Activated T-helper 17 cell treated with anti-CD3 and anti-CD28 coated beads, Interleukin-2, amount 50 U/mL, for 72 hours (primary cell): Measurements from ENCODE around the gene JAML. TPM values are rescaled to one million over a fixed set of nuclear protein-coding genes. Genes with fewer than 3 reads are reported as not detected.

ENCODE experiments used
- ATAC-seq: fragments of 150-1000 bp; cut with Tn5 transposase; replicated peaks from 2 replicates; pipeline ENCODE4 v1.10.0; 2021; ENCODE audit warnings: mild to moderate bottlenecking, moderate library complexity
- H3K27ac Mint-ChIP-seq: one replicate; pipeline ENCODE4 v1.8.0; 2022; ENCODE audit warnings: mixed read lengths
- H3K27me3 Mint-ChIP-seq: one replicate; pipeline ENCODE4 v1.8.0; 2022; ENCODE audit warnings: mixed read lengths
- H3K36me3 Mint-ChIP-seq: one replicate; pipeline ENCODE4 v1.8.0; 2022; ENCODE audit warnings: low read depth, mild to moderate bottlenecking, mixed read lengths
- H3K4me1 Mint-ChIP-seq: one replicate; pipeline ENCODE4 v1.8.0; 2022; ENCODE audit warnings: mixed read lengths
- H3K4me3 Mint-ChIP-seq: one replicate; pipeline ENCODE4 v1.8.0; 2022; ENCODE audit warnings: mild to moderate bottlenecking, mixed read lengths
- H3K9me3 Mint-ChIP-seq: one replicate; pipeline ENCODE4 v1.8.0; 2022; ENCODE audit warnings: mixed read lengths
- total RNA-seq, 2 donors: library from RNA; stranded (reverse); gene quantifications; one replicate each; pipeline ENCODE4 v1.2.3, GENCODE V29; 2022

JAML gene
- total RNA-seq, 2 donors from 2014 or later: 74.0 to 276 TPM

GRCh38 chr11:118247041-118247440 lies 22.2 kb upstream of the JAML start:
- peak; percentile 69 for ATAC-seq
- peaks cover 64% of the 10 kb centered on the region for H3K36me3 Mint-ChIP-seq
- peak overlapping the region; percentile 99 for H3K27ac Mint-ChIP-seq
- H3K9me3 Mint-ChIP-seq: peaks cover 4% of the 10 kb centered on the region
- H3K27me3 Mint-ChIP-seq: no peaks in the 10 kb centered on the region
- peak overlapping the region; percentile 92 for H3K4me3 Mint-ChIP-seq
- H3K4me1 Mint-ChIP-seq: peaks cover 52% of the 10 kb centered on the region

- peaks cover 67% of the 10 kb centered on the region for H3K36me3 Mint-ChIP-seq
- H3K9me3 Mint-ChIP-seq: peaks cover 4% of the 10 kb centered on the region
- H3K27me3 Mint-ChIP-seq: no peaks in the 10 kb centered on the region
- peak overlapping the region; percentile 92 for H3K4me3 Mint-ChIP-seq
- H3K4me1 Mint-ChIP-seq: peaks cover 60% of the 10 kb centered on the region
- H3K27ac Mint-ChIP-seq: peak overlapping the region; percentile 99
- peak; percentile 6 for ATAC-seq
Observed at GRCh38 chr11:118245936-118246562, 21.2 kb upstream of the JAML start.

- ATAC-seq: peak; percentile 23
- H3K36me3 Mint-ChIP-seq: peaks cover 75% of the 10 kb centered on the region
- H3K4me3 Mint-ChIP-seq: peak overlapping the region; percentile 92
Observed at GRCh38 chr11:118243993-118244762, 19.4 kb upstream of the JAML start.

GRCh38 chr11:118243161-118243560 lies 18.4 kb upstream of the JAML start:
- Mint-ChIP-seq H3K4me3 (peak overlapping the region; percentile 92), H3K4me1 (peaks cover 68% of the 10 kb centered on the region), H3K36me3 (peaks cover 86% of the 10 kb centered on the region), H3K27me3 (no peaks in the 10 kb centered on the region), H3K9me3 (peaks cover 4% of the 10 kb centered on the region), H3K27ac (peak overlapping the region; percentile 99)
- ATAC-seq: no peak

More at GRCh38 chr11:118243993-118244762, 19.4 kb upstream of the JAML start:
- Mint-ChIP-seq H3K27me3 (no peaks in the 10 kb centered on the region), H3K27ac (peak overlapping the region; percentile 99), H3K4me1 (peaks cover 60% of the 10 kb centered on the region), H3K9me3 (peaks cover 4% of the 10 kb centered on the region)

GRCh38 chr11:118241764-118242098 lies 16.9 kb upstream of the JAML start:
- Mint-ChIP-seq H3K9me3 (no peaks in the 10 kb centered on the region), H3K27me3 (no peaks in the 10 kb centered on the region), H3K4me1 (peaks cover 56% of the 10 kb centered on the region), H3K36me3 (peaks cover 90% of the 10 kb centered on the region), H3K4me3 (peak overlapping the region; percentile 92), H3K27ac (peak overlapping the region; percentile 99)
- ATAC-seq: peak; percentile 3

GRCh38 chr11:118240999-118241763 lies 16.4 kb upstream of the JAML start:
- ATAC-seq: peak; percentile 81
- no peaks in the 10 kb centered on the region for H3K27me3 Mint-ChIP-seq
- H3K4me1 Mint-ChIP-seq: peaks cover 53% of the 10 kb centered on the region
- peak overlapping the region; percentile 99 for H3K27ac Mint-ChIP-seq
- no peaks in the 10 kb centered on the region for H3K9me3 Mint-ChIP-seq
- H3K36me3 Mint-ChIP-seq: peaks cover 94% of the 10 kb centered on the region
- peak overlapping the region; percentile 92 for H3K4me3 Mint-ChIP-seq

- Mint-ChIP-seq H3K4me3 (peak overlapping the region; percentile 92), H3K27me3 (no peaks in the 10 kb centered on the region), H3K27ac (peak overlapping the region; percentile 99), H3K9me3 (no peaks in the 10 kb centered on the region), H3K36me3 (peaks cover 89% of the 10 kb centered on the region), H3K4me1 (peaks cover 49% of the 10 kb centered on the region)
- no peak for ATAC-seq
Observed at GRCh38 chr11:118239509-118240205, 14.8 kb upstream of the JAML start.

- peaks cover 81% of the 10 kb centered on the region for H3K36me3 Mint-ChIP-seq
- no peaks in the 10 kb centered on the region for H3K9me3 Mint-ChIP-seq
- peak overlapping the region; percentile 99 for H3K27ac Mint-ChIP-seq
- H3K4me3 Mint-ChIP-seq: peak overlapping the region; percentile 92
- peaks cover 48% of the 10 kb centered on the region for H3K4me1 Mint-ChIP-seq
- peak; percentile 52 for ATAC-seq
- H3K27me3 Mint-ChIP-seq: no peaks in the 10 kb centered on the region
Observed at GRCh38 chr11:118238929-118239328, 14.1 kb upstream of the JAML start.

GRCh38 chr11:118238421-118238820 lies 13.6 kb upstream of the JAML start:
- H3K9me3 Mint-ChIP-seq: no peaks in the 10 kb centered on the region
- ATAC-seq: no peak

GRCh38 chr11:118236170-118236569 lies 11.4 kb upstream of the JAML start:
- no peaks in the 10 kb centered on the region for H3K27me3 Mint-ChIP-seq
- peaks cover 25% of the 10 kb centered on the region for H3K4me1 Mint-ChIP-seq
- peak overlapping the region; percentile 92 for H3K4me3 Mint-ChIP-seq
- peak overlapping the region; percentile 58 for H3K27ac Mint-ChIP-seq
- H3K9me3 Mint-ChIP-seq: no peaks in the 10 kb centered on the region
- peaks cover 54% of the 10 kb centered on the region for H3K36me3 Mint-ChIP-seq
- ATAC-seq: no peak

More at GRCh38 chr11:118238421-118238820, 13.6 kb upstream of the JAML start:
- peak overlapping the region; percentile 92 for H3K4me3 Mint-ChIP-seq
- peaks cover 46% of the 10 kb centered on the region for H3K4me1 Mint-ChIP-seq
- H3K27me3 Mint-ChIP-seq: no peaks in the 10 kb centered on the region
- H3K27ac Mint-ChIP-seq: peak overlapping the region; percentile 99
- H3K36me3 Mint-ChIP-seq: peaks cover 77% of the 10 kb centered on the region

- Mint-ChIP-seq H3K36me3 (peaks cover 41% of the 10 kb centered on the region), H3K27ac (no peak overlapping the region), H3K4me3 (no peak overlapping the region), H3K9me3 (no peaks in the 10 kb centered on the region), H3K27me3 (no peaks in the 10 kb centered on the region), H3K4me1 (peaks cover 25% of the 10 kb centered on the region)
- ATAC-seq: no peak
Observed at GRCh38 chr11:118234833-118235232, 10.0 kb upstream of the JAML start.

GRCh38 chr11:118233850-118234249 lies 9.0 kb upstream of the JAML start:
- peaks cover 29% of the 10 kb centered on the region for H3K4me1 Mint-ChIP-seq
- no peak for ATAC-seq
- H3K27me3 Mint-ChIP-seq: no peaks in the 10 kb centered on the region
- peaks cover 31% of the 10 kb centered on the region for H3K36me3 Mint-ChIP-seq
- no peaks in the 10 kb centered on the region for H3K9me3 Mint-ChIP-seq
- no peak overlapping the region for H3K4me3 Mint-ChIP-seq
- no peak overlapping the region for H3K27ac Mint-ChIP-seq

- H3K27ac Mint-ChIP-seq: no peak overlapping the region
Observed at GRCh38 chr11:118233377-118233776, 8.6 kb upstream of the JAML start.

GRCh38 chr11:118232659-118233058 lies 7.8 kb upstream of the JAML start:
- Mint-ChIP-seq H3K4me1 (peaks cover 27% of the 10 kb centered on the region), H3K9me3 (no peaks in the 10 kb centered on the region), H3K36me3 (peaks cover 19% of the 10 kb centered on the region), H3K27ac (no peak overlapping the region), H3K4me3 (no peak overlapping the region), H3K27me3 (no peaks in the 10 kb centered on the region)
- peak; percentile 89 for ATAC-seq

More at GRCh38 chr11:118233377-118233776, 8.6 kb upstream of the JAML start:
- Mint-ChIP-seq H3K4me1 (peaks cover 24% of the 10 kb centered on the region), H3K36me3 (peaks cover 26% of the 10 kb centered on the region), H3K4me3 (no peak overlapping the region), H3K9me3 (no peaks in the 10 kb centered on the region), H3K27me3 (no peaks in the 10 kb centered on the region)
- ATAC-seq: peak; percentile 27
